ENCODE data around the gene MMP14. TPM values are rescaled to one million over a fixed set of nuclear protein-coding genes. Genes with fewer than 3 reads are reported as not detected.
A peak's percentile ranks its signal among the peaks of the same experiment; 100 is the strongest.

MMP14 gene
- total and polyA plus RNA-seq, 2 of the 13 experiments (the other 11 are each of a cell fraction or from before 2014, with no cell fraction given), result 5.2 to 9.8 TPM

DNA sequence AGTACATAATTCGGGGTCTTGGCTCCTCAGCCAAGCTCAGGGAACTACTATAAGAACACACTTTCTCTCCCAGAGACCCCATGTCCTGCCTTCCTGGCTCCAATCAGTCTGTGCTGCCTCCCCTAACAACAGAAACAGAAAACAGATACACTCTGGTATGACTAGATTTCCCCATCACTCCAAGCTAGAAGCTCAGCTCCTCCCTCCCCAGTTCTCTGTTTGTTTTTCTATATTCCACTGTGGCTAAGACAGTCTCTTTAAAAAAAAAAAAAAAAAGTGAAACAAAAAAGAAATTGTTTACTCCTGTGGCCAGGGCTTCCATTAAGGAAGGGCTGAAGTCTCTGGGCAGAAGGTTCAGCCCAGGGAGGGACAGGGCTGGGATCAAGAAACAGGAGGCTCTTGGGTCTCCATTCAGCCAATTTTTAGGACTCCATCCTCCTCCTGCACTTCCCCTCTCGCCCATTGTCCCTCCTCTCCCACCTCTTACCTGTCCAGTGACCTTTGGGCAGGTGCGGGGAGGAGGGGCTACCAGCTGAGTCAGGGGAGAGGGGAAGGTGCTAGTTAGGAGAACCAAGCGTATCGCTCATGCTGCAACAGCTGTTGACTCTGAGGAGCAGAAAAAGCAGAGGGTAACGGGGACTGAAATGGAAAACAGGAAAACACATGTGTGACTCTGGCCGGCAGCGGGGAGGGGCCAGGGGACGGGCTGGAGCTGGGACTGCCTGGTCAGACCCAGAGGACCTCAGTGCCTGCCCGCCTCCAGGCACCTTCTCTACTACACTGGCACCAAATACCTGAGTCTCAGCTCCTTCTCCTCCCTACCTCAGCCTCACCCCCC is 17.0 kb upstream of the MMP14 start (continued):
- TF ChIP-seq, protein P1, sequence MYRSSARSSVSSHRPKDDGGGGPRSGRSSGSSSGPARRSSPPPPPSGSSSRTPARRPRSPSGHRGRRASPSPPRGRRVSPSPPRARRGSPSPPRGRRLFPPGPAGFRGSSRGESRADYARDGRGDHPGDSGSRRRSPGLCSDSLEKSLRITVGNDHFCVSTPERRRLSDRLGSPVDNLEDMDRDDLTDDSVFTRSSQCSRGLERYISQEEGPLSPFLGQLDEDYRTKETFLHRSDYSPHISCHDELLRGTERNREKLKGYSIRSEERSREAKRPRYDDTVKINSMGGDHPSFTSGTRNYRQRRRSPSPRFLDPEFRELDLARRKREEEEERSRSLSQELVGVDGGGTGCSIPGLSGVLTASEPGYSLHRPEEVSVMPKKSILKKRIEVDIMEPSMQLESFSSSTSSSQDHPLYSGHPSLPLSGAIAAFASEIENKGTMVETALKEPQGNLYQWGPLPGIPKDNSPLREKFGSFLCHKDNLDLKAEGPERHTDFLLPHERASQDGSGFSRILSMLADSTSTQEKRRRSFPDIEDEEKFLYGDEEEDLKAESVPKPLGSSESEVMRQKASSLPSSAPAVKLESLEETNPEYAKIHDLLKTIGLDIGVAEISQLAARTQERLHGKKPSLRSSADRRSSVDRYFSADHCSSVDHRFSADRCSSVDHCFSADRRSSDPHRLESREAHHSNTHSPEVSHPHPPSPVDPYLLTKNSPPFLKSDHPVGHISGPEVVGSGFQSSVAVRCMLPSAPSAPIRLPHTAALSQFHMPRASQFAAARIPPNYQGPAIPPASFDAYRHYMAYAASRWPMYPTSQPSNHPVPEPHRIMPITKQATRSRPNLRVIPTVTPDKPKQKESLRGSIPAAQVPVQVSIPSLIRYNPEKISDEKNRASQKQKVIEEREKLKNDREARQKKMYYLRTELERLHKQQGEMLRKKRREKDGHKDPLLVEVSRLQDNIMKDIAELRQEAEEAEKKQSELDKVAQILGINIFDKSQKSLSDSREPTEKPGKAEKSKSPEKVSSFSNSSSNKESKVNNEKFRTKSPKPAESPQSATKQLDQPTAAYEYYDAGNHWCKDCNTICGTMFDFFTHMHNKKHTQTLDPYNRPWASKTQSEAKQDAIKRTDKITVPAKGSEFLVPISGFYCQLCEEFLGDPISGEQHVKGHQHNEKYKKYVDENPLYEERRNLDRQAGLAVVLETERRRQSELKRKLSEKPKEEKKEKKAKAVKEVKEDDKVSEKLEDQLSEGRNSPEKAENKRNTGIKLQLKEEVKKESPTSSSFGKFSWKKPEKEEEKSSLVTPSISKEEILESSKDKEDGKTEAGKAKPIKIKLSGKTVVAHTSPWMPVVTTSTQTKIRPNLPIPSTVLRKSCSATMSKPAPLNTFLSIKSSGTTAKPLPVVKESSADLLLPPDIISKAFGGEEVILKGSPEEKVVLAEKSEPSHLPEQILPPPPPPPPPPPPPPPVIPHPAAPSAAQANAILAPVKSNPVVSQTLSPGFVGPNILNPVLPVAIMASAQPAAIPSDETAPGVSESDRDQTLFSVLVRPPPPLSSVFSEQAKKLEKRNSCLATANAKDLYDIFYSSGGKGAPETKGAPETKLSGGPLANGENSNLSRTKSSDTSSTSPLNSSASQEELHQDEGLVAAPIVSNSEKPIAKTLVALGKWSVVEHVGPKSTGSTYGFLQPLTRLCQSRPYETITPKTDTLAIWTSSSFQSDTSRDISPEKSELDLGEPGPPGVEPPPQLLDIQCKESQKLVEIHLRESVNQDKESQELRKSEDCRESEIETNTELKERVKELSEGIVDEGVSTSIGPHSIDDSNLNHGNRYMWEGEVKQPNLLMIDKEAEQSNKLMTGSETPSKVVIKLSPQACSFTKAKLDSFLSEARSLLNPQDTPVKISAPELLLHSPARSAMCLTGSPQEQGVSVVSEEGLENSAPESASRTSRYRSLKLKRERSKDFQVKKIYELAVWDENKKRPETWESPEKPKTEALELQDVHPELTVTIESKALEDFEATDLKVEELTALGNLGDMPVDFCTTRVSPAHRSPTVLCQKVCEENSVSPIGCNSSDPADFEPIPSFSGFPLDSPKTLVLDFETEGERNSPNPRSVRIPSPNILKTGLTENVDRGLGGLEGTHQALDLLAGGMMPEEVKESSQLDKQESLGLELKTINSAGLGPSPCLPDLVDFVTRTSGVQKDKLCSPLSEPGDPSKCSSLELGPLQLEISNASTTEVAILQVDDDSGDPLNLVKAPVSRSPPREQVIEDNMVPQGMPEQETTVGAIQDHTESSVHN (CRISPR knock-in tag; IDR thresholded peaks at IDR 0.05), result no peak
- TF ChIP-seq MAF1 (CRISPR knock-in tag; IDR thresholded peaks at IDR 0.05; ENCODE audit: borderline replicate concordance), result no peak
- TF ChIP-seq GTF2F1 (IDR thresholded peaks at IDR 0.05; ENCODE audit: low read length), result no peak
- TF ChIP-seq, protein P2, sequence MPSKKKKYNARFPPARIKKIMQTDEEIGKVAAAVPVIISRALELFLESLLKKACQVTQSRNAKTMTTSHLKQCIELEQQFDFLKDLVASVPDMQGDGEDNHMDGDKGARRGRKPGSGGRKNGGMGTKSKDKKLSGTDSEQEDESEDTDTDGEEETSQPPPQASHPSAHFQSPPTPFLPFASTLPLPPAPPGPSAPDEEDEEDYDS (CRISPR knock-in tag; IDR thresholded peaks at IDR 0.05), result peak; percentile 15; the same call in 1 of the 2 replicates
- TF ChIP-seq, protein P3, sequence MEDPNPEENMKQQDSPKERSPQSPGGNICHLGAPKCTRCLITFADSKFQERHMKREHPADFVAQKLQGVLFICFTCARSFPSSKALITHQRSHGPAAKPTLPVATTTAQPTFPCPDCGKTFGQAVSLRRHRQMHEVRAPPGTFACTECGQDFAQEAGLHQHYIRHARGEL (CRISPR knock-in tag; IDR thresholded peaks at IDR 0.05), result no peak; the same call in 1 of the 2 replicates
- TF ChIP-seq TBX3 (IDR thresholded peaks at IDR 0.05; ENCODE audit: borderline replicate concordance), result no peak
- no peak for TF ChIP-seq CENPX (CRISPR knock-in tag; IDR thresholded peaks at IDR 0.05)
- TF ChIP-seq ETV6 (CRISPR knock-in tag; conservative IDR thresholded peaks at IDR 0.05), result no peak
- no peak for TF ChIP-seq ZNF24 (IDR thresholded peaks at IDR 0.05)
- no peak for TF ChIP-seq RFX5 (IDR thresholded peaks at IDR 0.05; ENCODE audit: low read depth, low read length)
- no peak for TF ChIP-seq ZNF607 (CRISPR knock-in tag; IDR thresholded peaks at IDR 0.05; ENCODE audit: borderline replicate concordance)
- no peak for TF ChIP-seq SMARCE1 (IDR thresholded peaks at IDR 0.05; ENCODE audit: borderline replicate concordance)
- TF ChIP-seq, protein P4, sequence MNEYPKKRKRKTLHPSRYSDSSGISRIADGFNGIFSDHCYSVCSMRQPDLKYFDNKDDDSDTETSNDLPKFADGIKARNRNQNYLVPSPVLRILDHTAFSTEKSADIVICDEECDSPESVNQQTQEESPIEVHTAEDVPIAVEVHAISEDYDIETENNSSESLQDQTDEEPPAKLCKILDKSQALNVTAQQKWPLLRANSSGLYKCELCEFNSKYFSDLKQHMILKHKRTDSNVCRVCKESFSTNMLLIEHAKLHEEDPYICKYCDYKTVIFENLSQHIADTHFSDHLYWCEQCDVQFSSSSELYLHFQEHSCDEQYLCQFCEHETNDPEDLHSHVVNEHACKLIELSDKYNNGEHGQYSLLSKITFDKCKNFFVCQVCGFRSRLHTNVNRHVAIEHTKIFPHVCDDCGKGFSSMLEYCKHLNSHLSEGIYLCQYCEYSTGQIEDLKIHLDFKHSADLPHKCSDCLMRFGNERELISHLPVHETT (CRISPR knock-in tag; conservative IDR thresholded peaks at IDR 0.05), result no peak
- no peak for TF ChIP-seq CEBPG (CRISPR knock-in tag; IDR thresholded peaks at IDR 0.05)
- TF ChIP-seq ATRX (CRISPR knock-in tag; IDR thresholded peaks at IDR 0.05; ENCODE audit: borderline replicate concordance), result no peak
- no peak for TF ChIP-seq REXO4 (CRISPR knock-in tag; IDR thresholded peaks at IDR 0.05; ENCODE audit: borderline replicate concordance)
- TF ChIP-seq, protein P5, sequence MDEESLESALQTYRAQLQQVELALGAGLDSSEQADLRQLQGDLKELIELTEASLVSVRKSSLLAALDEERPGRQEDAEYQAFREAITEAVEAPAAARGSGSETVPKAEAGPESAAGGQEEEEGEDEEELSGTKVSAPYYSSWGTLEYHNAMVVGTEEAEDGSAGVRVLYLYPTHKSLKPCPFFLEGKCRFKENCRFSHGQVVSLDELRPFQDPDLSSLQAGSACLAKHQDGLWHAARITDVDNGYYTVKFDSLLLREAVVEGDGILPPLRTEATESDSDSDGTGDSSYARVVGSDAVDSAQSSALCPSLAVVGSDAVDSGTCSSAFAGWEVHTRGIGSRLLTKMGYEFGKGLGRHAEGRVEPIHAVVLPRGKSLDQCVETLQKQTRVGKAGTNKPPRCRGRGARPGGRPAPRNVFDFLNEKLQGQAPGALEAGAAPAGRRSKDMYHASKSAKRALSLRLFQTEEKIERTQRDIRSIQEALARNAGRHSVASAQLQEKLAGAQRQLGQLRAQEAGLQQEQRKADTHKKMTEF (CRISPR knock-in tag; IDR thresholded peaks at IDR 0.05), result peak; percentile 44; the same call in 1 of the 2 replicates
- TF ChIP-seq NKX3-1 (CRISPR knock-in tag; IDR thresholded peaks at IDR 0.05), result no peak
- no peak for TF ChIP-seq NAIF1 (CRISPR knock-in tag; IDR thresholded peaks at IDR 0.05; ENCODE audit: borderline replicate concordance)
